ENCODE data around the gene C20orf204.

GRCh38 chr20:64038565-64039292 is 2.7 kb downstream of the C20orf204 start:
- TF ChIP-seq CTCF (IDR thresholded peaks at IDR 0.05; ENCODE audit: low read length) (peak; percentile 53), EZH2 (optimal IDR thresholded peaks at IDR 0.05; ENCODE audit: low read depth, low read length) (no peak), EZH2phosphoT487 (IDR thresholded peaks at IDR 0.05; ENCODE audit: low read length) (no peak)

All from MM.1S (cell line).